HG02870 (cell line): ENCODE measurements around the gene FAM234B.
"Not testable (repeated sequence)": the region's sequence is repeated elsewhere in the genome, so short reads cannot be mapped to it uniquely, and the experiment has no call there.

Source experiments
- ATAC-seq: cut with Tn5 transposase; IDR thresholded peaks from one replicate; pipeline ENCODE4 v1.9.1; 2021; ENCODE audit warnings: mild to moderate bottlenecking, moderate library complexity; ENCODE audit not compliant: unreplicated experiment

Gene FAM234B

DNA sequence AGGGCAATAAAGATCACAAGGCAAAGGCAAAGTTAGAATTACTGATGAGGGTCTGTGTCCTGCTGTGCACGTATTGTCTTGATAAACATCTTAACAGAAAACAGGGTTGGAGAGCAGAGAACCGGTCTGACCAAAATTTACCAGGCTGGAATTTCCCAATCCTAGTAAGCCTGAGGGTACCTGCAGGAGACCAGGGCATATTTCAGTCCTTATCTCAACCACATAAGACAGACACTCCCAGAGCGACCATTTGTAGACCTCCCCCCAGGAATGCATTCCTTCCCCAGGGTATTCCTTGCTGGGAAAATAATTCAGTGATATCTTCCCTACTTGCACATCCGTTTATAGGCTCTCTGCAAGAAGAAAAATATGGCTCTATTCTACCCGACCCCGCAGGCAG, 9.4 kb downstream of the FAM234B start:
- ATAC-seq, result not testable (repeated sequence)

- ATAC-seq, result no peak
These were observed 16.4 kb downstream of the FAM234B start for GRCh38 chr12:13060581-13060980.

DNA sequence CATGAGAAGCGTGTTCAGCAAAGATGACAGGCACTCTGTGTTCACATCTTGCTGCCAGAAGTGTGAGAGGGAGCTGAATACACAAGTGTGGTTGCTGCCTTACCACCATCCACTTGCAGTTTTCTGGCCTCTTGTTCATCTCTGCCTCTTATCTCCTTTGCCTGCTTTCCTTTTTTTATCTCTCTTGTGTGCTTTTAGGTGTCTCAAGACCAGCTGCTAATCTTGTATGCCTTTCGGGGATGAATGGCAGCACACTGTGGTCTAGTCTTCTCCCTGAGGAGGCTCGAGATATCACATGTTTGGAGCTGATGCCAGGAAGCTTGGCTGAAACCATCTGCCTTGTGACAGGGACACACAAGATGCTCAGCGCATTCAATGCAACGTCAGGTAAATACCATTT, 17.2 kb downstream of the FAM234B start:
- ATAC-seq, result no peak

- ATAC-seq, result no peak
These were observed 18.5 kb downstream of the FAM234B start for GRCh38 chr12:13062669-13063068.

DNA sequence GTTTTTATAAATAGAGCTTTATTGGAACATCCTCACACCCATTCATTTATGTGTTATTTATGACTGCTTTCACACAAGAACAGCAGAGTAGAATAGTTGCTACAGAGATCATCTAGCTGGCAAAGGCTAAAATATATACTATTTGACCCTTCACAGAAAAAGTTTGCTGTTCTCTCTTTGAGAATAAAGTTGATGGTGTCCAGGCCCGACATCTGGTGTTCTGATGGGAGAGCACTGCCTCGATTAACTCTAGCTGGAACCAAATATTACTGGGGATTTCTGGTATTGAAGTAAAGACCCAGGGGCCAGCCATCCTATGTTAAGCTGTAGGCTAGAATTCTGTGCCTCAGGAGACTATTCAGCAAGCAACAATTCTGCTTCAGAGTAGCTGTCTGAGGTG, 21.8 kb downstream of the FAM234B start:
- ATAC-seq, result no peak

DNA sequence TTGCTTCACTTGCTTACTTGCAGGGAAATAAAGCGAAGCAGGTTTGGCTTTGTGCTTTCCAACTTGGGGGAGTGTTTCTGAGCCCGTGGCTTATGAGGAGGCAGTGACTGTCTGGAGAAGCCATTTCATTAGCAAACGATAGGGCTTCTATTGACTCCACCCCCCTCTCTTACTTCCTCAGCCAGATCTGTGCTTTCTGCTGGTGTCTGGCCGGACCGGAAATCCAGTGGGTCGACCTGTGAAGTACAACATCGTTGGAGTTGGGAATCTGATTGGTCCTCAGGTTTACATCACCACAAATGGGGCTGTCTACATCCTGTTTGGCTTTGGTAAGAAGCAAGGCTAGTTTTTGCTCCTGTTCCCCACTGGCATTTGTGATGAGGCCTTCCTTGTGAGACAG, 22.3 kb downstream of the FAM234B start:
- no peak for ATAC-seq

DNA sequence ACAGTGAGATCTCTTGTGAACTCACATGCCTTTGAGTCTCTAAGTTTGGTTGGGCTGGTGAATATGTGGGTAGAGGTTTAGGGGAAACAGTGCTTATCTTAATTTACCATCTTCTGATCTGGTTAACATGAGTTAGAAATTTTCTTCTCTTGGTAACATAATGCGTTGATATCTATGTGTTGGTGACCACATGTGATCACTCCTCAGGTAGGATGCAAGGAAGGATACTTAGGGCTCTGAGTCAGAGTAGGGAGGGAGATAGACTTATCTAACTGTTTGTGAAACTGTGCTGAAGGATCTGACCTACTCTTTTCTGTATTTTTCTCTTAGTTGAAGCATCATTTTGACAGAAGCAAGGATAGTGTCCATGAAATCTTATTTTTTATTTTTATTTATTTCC, 23.1 kb downstream of the FAM234B start:
- ATAC-seq, result no peak

DNA sequence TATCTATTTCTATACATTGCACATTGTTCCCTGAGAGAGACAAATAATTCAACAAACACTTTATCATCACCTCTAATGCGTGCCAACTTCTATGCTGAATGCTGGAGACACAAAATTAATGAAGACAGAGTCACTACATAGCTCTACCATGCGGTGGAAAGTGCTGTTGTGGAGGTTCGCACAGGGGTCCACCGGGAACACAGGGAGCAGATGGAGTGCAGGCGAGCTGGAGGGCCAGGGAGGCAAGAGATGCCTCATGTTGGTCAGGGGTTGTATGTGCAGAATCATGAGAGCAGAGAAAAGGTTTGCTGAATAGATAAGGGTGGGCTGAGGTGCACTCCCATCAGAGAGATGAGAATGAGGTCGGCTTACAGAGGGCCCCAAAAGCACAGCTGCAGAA, 25.2 kb downstream of the FAM234B start:
- no peak for ATAC-seq

GRCh38 chr12:13071305-13072280, 27.4 kb downstream of the FAM234B start:
- ATAC-seq, result no peak

DNA sequence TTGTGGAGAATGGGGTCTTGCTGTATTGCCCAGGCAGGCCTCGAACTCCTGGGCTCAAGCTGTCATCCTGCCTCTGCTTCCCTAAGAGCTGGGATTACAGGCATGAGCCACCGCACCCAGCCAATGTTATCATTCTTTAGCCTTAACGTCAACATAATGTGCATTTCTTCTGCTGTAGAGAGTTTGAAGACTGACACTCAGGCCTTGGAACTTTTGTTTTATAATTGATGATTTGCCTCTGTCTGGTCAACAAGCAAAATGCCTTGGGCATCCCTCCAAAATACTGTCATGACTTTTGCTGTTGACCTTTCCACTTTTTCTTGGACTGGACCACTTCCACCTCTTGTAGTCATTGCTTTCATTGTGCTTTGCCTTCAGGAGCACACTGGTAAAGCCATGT, 29.0 kb downstream of the FAM234B start:
- no peak for ATAC-seq

DNA sequence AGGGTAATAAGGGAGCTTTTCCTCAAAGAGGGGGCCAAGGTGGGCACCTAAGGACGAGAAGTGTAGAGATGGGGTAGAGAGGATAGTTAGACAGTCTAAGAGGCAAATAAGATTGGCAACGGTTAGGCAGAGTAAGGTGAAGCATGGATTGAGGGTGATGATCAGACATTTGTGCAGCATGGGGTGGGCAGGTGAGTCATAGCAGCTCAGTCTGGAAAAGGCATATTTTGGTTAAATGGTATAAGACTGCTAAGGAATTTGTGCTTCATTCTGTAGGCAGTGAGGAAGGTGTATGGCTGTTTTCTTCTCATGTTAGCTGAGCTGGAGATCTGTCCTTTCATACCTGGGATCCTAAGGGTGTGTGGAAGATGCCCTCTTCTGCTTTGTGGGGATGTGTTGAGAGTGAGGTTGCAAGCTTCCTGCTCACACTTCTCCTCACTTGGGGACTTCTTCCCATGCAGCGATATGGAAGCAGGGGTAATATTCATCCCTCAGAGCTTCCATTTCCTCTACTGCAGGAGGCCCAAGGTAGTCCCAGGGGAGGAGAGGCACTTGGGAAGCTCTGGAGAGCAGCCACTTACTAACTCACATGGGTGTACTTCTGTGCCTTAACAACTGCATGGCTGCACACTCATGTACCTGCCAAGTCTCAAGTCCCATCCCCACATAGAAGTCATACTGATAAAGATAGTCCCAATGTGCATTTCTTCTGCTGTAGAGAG, 30.4 kb downstream of the FAM234B start:
- ATAC-seq, result no peak

DNA sequence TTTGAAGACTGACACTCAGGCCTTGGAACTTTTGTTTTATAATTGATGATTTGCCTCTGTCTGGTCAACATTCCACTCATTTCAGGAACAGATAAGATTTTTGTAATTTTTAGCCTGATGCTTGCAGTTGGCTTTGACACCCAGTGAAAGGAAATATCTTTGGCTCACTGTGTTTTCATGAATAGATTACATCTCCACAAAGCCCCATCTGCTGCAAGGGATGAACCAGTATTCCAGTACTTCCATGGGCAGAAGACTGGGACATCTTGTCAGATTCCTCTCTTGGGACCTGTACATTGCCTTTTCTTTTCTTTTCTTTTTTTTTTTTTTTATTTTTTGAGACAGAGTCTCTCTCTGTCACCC, 30.9 kb downstream of the FAM234B start:
- no peak for ATAC-seq

- ATAC-seq, result no peak
These were observed 31.8 kb downstream of the FAM234B start for GRCh38 chr12:13075786-13076570.

- no peak for ATAC-seq
These were observed 35.3 kb downstream of the FAM234B start for GRCh38 chr12:13079440-13079906.

- no peak for ATAC-seq
These were observed 36.1 kb downstream of the FAM234B start for GRCh38 chr12:13080266-13080665.

DNA sequence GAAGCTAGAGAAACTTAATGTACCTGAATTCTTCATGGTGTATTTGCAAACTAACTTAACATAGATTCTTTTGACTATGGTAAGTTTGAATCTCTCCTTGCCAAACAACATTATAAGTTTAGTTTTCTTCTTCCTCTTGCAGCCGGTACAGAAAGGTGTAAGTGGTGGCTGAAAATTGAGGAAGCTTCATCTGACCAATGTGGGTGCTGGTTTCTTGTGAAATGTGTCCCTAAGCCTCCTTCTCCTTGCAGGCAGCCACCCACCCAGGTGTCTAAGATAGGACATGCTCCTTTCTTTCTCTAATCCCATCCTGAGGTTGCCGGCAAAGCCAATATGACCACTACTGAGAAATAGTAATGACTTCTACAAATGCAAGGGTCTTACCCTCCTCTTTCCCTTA, 38.7 kb downstream of the FAM234B start:
- ATAC-seq, result no peak

DNA sequence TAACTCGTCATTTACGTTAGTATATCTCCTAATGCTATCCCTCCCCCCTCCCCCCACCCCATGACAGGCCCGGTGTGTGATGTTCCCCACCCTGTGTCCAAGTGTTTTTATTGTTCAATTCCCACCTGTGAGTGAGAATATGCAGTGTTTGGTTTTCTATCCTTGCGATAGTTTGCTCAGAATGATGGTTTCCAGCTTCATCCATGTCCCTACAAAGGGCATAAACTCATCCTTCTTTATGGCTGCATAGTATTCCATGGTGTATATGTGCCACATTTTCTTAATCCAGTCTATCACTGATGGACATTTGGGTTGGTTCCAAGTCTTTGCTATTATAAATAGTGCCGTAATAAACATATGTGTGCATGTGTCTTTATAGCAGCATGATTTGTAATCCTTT, 39.5 kb downstream of the FAM234B start:
- not testable (repeated sequence) for ATAC-seq

GRCh38 chr12:13084898-13085640, 40.9 kb downstream of the FAM234B start:
- ATAC-seq, result no peak

GRCh38 chr12:13085968-13086686, 41.9 kb downstream of the FAM234B start:
- no peak for ATAC-seq

- no peak for ATAC-seq
These were observed 43.6 kb downstream of the FAM234B start for GRCh38 chr12:13087766-13088165.
